Lower leg skin (tissue), 4 donors: ENCODE measurements around the gene MCOLN2. TPM values are rescaled to one million over a fixed set of nuclear protein-coding genes. Genes with fewer than 3 reads are reported as not detected.

Experiments
- DNase-seq, 2 donors: peaks; one replicate each; pipeline ENCODE4 v3.0.0-alpha.2; 2019; ENCODE audit warnings: low spot score in 2 of 2
- H3K4me3 ChIP-seq: fragments of 200-600 bp; sonication (generic); 2 replicates; pipeline ENCODE4 v1.5.1; 2017; ENCODE audit warnings: mild to moderate bottlenecking, low read depth; ENCODE audit not compliant: poor library complexity, severe bottlenecking
- POLR2A ChIP-seq, 2 donors: fragments of 450-650 bp; IDR thresholded peaks; one replicate each; pipeline ENCODE4 v1.6.1; 2016 to 2017; ENCODE audit warnings: antibody characterized with exemption in 2 of 2, mild to moderate bottlenecking in 1 of 2, moderate library complexity in 1 of 2
- WGBS, 2 donors: methylation state at CpG; one replicate each; pipeline ENCODE4 v1.1.5; 2018; 5-methylcytosine and 5-hydroxymethylcytosine counted together
- intact Hi-C: fragments of 100-400 bp; cut with DNase I; formaldehyde crosslinking; loops from one replicate; pipeline ENCODE4 v1.15.0; 2023; ENCODE audit warnings: low total_unique reads
- total RNA-seq, 4 donors: library from RNA; depleted of rRNA; stranded (reverse); fragments of >200 nt; gene quantifications; one replicate each; pipeline ENCODE4 v1.1.0, GENCODE V29; 2016
- TF ChIP-seq, protein P1 (sequence below), 3 donors: fragments of 450-650 bp; IDR thresholded peaks; one replicate each; pipeline ENCODE4 v1.5.1; 2016; ENCODE audit warnings: antibody characterized with exemption in 3 of 3, mild to moderate bottlenecking in 3 of 3, moderate library complexity in 2 of 3

MCOLN2 gene
- total RNA-seq, 4 donors from 2014 or later, result 0.44 to 1.9 (median 1.5) TPM

DNA sequence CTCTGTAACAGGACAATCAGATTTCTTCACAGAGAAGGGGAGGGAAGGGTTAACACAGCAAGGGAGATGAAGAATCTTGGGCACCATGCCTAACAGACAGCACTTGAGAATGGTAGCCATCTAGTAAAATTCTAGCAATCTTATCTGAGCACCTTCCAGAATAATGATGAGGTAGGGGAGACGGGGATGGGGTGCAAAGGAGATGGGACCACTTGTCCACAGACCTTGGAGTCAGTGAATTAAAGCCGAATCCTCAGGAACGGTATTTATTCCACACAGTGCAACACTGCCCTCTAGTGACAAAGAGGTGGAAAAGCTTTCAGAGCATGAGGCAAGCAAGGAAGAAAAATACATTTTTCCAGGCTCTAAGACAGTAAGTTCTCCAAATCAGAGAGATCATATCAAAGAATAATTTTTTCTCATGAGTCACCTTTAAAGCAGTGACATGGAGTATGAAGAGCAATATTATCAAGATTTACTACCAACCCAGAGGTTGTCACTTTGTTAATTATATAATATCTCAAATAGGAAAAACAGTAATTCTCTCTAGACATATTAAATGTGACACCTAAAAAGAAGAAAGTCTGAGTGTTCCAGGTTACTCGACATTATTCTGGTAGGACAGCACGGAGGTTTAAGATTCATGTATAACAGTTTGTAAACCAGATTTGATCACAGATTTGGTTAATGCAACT, 60.6 kb downstream of the MCOLN2 start:
- 0 to 3% methylated on average over 5 of the region's 5 CpGs for WGBS, 2 donors
- DNase-seq, result peak in 1 of 2 donors; percentile 21
- no peak overlapping the region for H3K4me3 ChIP-seq
- TF ChIP-seq, protein P1, sequence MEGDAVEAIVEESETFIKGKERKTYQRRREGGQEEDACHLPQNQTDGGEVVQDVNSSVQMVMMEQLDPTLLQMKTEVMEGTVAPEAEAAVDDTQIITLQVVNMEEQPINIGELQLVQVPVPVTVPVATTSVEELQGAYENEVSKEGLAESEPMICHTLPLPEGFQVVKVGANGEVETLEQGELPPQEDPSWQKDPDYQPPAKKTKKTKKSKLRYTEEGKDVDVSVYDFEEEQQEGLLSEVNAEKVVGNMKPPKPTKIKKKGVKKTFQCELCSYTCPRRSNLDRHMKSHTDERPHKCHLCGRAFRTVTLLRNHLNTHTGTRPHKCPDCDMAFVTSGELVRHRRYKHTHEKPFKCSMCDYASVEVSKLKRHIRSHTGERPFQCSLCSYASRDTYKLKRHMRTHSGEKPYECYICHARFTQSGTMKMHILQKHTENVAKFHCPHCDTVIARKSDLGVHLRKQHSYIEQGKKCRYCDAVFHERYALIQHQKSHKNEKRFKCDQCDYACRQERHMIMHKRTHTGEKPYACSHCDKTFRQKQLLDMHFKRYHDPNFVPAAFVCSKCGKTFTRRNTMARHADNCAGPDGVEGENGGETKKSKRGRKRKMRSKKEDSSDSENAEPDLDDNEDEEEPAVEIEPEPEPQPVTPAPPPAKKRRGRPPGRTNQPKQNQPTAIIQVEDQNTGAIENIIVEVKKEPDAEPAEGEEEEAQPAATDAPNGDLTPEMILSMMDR (IDR thresholded peaks at IDR 0.05), result peak in 1 of 3 donors; percentile 68
- no peak for TF ChIP-seq POLR2A (IDR thresholded peaks at IDR 0.05)
- intact Hi-C loops, result loop anchor here (5.0 kb wide), 1 partner anchor 314 kb away; no protein-coding TSS in a partner anchor

- TF ChIP-seq, protein P1 (IDR thresholded peaks at IDR 0.05), result no peak
- TF ChIP-seq POLR2A (IDR thresholded peaks at IDR 0.05), result no peak
- DNase-seq, result no peak
- WGBS, 2 donors, result 79 to 92% methylated on average over 7 of the region's 7 CpGs
- H3K4me3 ChIP-seq, result no peak overlapping the region
- intact Hi-C loops, result no loop called here
Observed at GRCh38 chr1:84933011-84933611, 63.8 kb downstream of the MCOLN2 start.

DNA sequence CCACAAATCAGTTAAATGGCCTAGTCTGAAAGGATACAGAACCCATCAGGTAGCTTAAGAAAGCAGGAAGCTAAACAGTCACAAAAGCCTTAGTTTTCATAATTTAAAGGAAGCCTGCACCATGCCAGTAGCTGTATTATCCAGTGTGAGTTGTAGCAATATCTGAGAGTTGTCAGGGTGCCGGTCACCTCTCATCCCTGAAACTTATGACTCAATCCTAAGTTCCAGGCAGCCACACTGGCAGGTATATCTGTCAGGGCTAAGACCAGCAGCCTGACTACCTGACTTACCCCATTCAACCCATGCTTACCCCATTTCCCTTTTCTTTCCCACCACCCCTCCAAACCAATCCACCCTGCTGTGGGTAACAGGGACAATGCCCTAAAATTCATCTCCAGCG, 66.1 kb downstream of the MCOLN2 start:
- WGBS, 2 donors, result 86 to 87% methylated on average over 2 of the region's 2 CpGs
- no peak for DNase-seq
- TF ChIP-seq, protein P1 (IDR thresholded peaks at IDR 0.05), result no peak
- no peak for TF ChIP-seq POLR2A (IDR thresholded peaks at IDR 0.05)
- intact Hi-C loops, result no loop called here
- H3K4me3 ChIP-seq, result no peak overlapping the region

DNA sequence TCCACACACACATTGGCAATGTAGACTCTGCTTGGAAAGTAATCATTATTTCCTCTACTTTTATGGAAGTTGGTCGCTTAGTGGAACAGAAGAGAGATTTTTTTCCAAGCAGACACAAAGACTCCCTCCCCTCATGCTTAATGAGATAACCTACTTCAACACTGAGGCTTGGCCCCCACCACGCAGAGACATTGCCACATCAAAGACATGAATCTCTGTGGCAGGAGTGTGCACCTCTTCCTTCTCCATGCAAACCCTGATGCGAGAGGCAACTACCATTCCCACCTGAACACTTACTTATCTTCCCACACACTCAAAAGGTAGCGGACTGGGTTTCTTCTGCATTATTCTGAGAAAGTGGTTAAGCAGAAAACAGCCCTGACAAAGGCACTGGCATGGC, 66.6 kb downstream of the MCOLN2 start:
- H3K4me3 ChIP-seq, result no peak overlapping the region
- WGBS, 2 donors, result 81 to 89% methylated on average over 4 of the region's 4 CpGs
- TF ChIP-seq, protein P1 (IDR thresholded peaks at IDR 0.05), result no peak
- no peak for TF ChIP-seq POLR2A (IDR thresholded peaks at IDR 0.05)

DNA sequence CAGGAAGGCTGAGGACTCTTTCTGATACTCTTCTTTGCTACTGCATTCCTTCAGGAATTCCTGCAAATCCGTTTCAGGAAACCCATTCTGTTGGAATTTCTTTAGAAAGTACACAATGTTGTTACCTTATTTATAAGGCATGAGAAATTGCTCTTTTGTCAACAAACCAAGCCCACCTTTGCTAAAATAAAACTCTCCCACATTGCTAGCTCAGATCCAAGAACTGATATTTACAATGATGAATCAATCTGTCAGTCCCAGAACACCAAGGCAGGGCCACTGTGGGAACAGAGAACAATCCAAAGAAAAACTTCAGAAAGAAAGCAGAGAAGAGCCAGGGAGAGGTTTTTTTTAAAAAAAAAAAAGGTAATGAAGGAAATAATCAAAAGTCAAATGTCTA, 67.3 kb downstream of the MCOLN2 start:
- H3K4me3 ChIP-seq, result no peak overlapping the region
- DNase-seq, result no peak
- intact Hi-C loops, result no loop called here
- TF ChIP-seq POLR2A (IDR thresholded peaks at IDR 0.05), result no peak
- TF ChIP-seq, protein P1 (IDR thresholded peaks at IDR 0.05), result no peak
- WGBS, 2 donors, result 71 to 76% methylated on average over 1 of the region's 1 CpG

More for the DNA sequence above, 66.6 kb downstream of the MCOLN2 start:
- DNase-seq, result no peak
- intact Hi-C loops, result no loop called here
